OCI-LY3 (cell line): ENCODE data around the gene CENPT.

Source experiments
- H2AFZ ChIP-seq: fragments of 200-600, 300-600 bp; shearing (Covaris generic); 2 replicates; pipeline ENCODE4 v1.6.0; 2014; ENCODE audit warnings: antibody characterized with exemption, low read depth, low read length
- H3K27ac ChIP-seq: fragments of 200-600, 300-600 bp; sonication (generic); 2 replicates; pipeline ENCODE4 v1.5.1; 2014; ENCODE audit warnings: mild to moderate bottlenecking, low read length, moderate library complexity, mixed read lengths
- H3K27me3 ChIP-seq: fragments of 200-600, 300-600 bp; sonication (generic); 2 replicates; pipeline ENCODE4 v1.6.1; 2014; ENCODE audit warnings: low read depth, low read length, mixed read lengths
- H3K36me3 ChIP-seq: fragments of 200-600, 300-600 bp; sonication (generic); replicated peaks from 2 replicates; pipeline ENCODE3; 2014; ENCODE audit warnings: low read depth, low read length, mixed read lengths
- H3K4me1 ChIP-seq: fragments of 300-600, 200-600 bp; sonication (generic); 2 replicates; pipeline ENCODE4 v1.6.1; 2014; ENCODE audit warnings: low read length, mixed read lengths
- H3K4me2 ChIP-seq: fragments of 200-600, 300-600 bp; sonication (generic); 2 replicates; pipeline ENCODE4 v1.6.1; 2014; ENCODE audit warnings: low read length, mixed read lengths
- H3K4me3 ChIP-seq: fragments of 300-600, 200-600 bp; sonication (generic); 2 replicates; pipeline ENCODE4 v1.5.1; 2014; ENCODE audit warnings: antibody characterized with exemption, mild to moderate bottlenecking, low read length, moderate library complexity
- H3K79me2 ChIP-seq: fragments of 300-600, 200-600 bp; shearing (Covaris generic); 2 replicates; pipeline ENCODE4 v1.6.1; 2014; ENCODE audit warnings: mild to moderate bottlenecking, low read length, mixed read lengths
- H3K9ac ChIP-seq: fragments of 300-600, 200-600 bp; shearing (Covaris generic); 2 replicates; pipeline ENCODE4 v1.6.0; 2014; ENCODE audit warnings: mild to moderate bottlenecking, low read length, moderate library complexity
- H3K9me3 ChIP-seq: fragments of 200-600, 300-600 bp; shearing (Covaris generic); 2 replicates; pipeline ENCODE4 v1.6.1; 2014; ENCODE audit warnings: low read length, mixed read lengths; ENCODE audit not compliant: insufficient read depth
- H4K20me1 ChIP-seq: fragments of 200-600, 300-600 bp; sonication (generic); 2 replicates; pipeline ENCODE4 v1.6.1; 2016; ENCODE audit warnings: low read length, mixed read lengths; ENCODE audit not compliant: insufficient read depth
- CTCF ChIP-seq: fragments of 200-600, 300-600 bp; sonication (generic); IDR thresholded peaks from 2 replicates; pipeline ENCODE4 v1.5.1; 2014; ENCODE audit warnings: antibody characterized with exemption, low read length, low read depth
- EZH2phosphoT487 ChIP-seq: fragments of 200-600 bp; shearing (Covaris generic); IDR thresholded peaks from 2 replicates; pipeline ENCODE4 v1.6.1; 2018; ENCODE audit warnings: antibody characterized with exemption, mixed run types, low read depth

Gene CENPT

GRCh38 chr16:67872131-67872630 lies 24.7 kb upstream of the CENPT start:
- H3K79me2 ChIP-seq: peaks cover 37% of the 10 kb centered on the region
- H3K27ac ChIP-seq: peak overlapping the region; percentile 52
- peak overlapping the region; percentile 98 for H3K4me2 ChIP-seq
- peaks cover 15% of the 10 kb centered on the region for H4K20me1 ChIP-seq
- peak overlapping the region; percentile 44; the same call in 1 of the 2 replicates for H2AFZ ChIP-seq
- peak overlapping the region; percentile 95 for H3K4me3 ChIP-seq
- no peaks in the 10 kb centered on the region for H3K27me3 ChIP-seq
- H3K4me1 ChIP-seq: peaks cover 14% of the 10 kb centered on the region
- H3K9ac ChIP-seq: peak overlapping the region; percentile 77
- no peaks in the 10 kb centered on the region for H3K9me3 ChIP-seq
- no peak for TF ChIP-seq CTCF
- no peak for TF ChIP-seq EZH2phosphoT487
- H3K36me3 ChIP-seq: peaks cover 22% of the 10 kb centered on the region

GRCh38 chr16:67871256-67871655 lies 23.8 kb upstream of the CENPT start:
- H2AFZ ChIP-seq: no peak overlapping the region
- H3K9ac ChIP-seq: no peak overlapping the region
- H3K4me2 ChIP-seq: no peak overlapping the region
- H3K9me3 ChIP-seq: no peaks in the 10 kb centered on the region
- peaks cover 15% of the 10 kb centered on the region for H4K20me1 ChIP-seq
- H3K4me1 ChIP-seq: peaks cover 14% of the 10 kb centered on the region
- peaks cover 13% of the 10 kb centered on the region for H3K36me3 ChIP-seq
- H3K4me3 ChIP-seq: no peak overlapping the region
- no peaks in the 10 kb centered on the region for H3K27me3 ChIP-seq
- H3K27ac ChIP-seq: no peak overlapping the region
- H3K79me2 ChIP-seq: peaks cover 33% of the 10 kb centered on the region
- TF ChIP-seq CTCF (no peak), EZH2phosphoT487 (no peak)

GRCh38 chr16:67869653-67870052 lies 22.2 kb upstream of the CENPT start:
- H3K4me2 ChIP-seq: no peak overlapping the region
- no peak overlapping the region for H3K4me3 ChIP-seq
- H3K36me3 ChIP-seq: peaks cover 13% of the 10 kb centered on the region
- no peak overlapping the region for H3K27ac ChIP-seq
- TF ChIP-seq CTCF (no peak), EZH2phosphoT487 (no peak)
- H3K4me1 ChIP-seq: peaks cover 14% of the 10 kb centered on the region
- no peak overlapping the region for H3K9ac ChIP-seq
- H3K79me2 ChIP-seq: peaks cover 26% of the 10 kb centered on the region
- H4K20me1 ChIP-seq: peaks cover 10% of the 10 kb centered on the region
- no peak overlapping the region for H2AFZ ChIP-seq
- H3K9me3 ChIP-seq: no peaks in the 10 kb centered on the region
- H3K27me3 ChIP-seq: no peaks in the 10 kb centered on the region

- peaks cover 4% of the 10 kb centered on the region for H3K4me1 ChIP-seq
- no peak overlapping the region for H3K9ac ChIP-seq
- H2AFZ ChIP-seq: no peak overlapping the region
- H3K4me2 ChIP-seq: no peak overlapping the region
- peaks cover 24% of the 10 kb centered on the region for H3K79me2 ChIP-seq
- no peaks in the 10 kb centered on the region for H3K9me3 ChIP-seq
- H4K20me1 ChIP-seq: no peaks in the 10 kb centered on the region
- no peaks in the 10 kb centered on the region for H3K27me3 ChIP-seq
- H3K27ac ChIP-seq: no peak overlapping the region
- peaks cover 13% of the 10 kb centered on the region for H3K36me3 ChIP-seq
- no peak for TF ChIP-seq EZH2phosphoT487
- no peak for TF ChIP-seq CTCF
- no peak overlapping the region for H3K4me3 ChIP-seq
Measured at GRCh38 chr16:67868290-67868689, 20.8 kb upstream of the CENPT start.
